HG03521 (cell line): ENCODE measurements around the gene MTARC1.
A peak's percentile ranks its signal among the peaks of the same experiment; 100 is the strongest.

Experiments
- ATAC-seq: cut with Tn5 transposase; IDR thresholded peaks from one replicate; pipeline ENCODE4 v1.9.1; 2021; ENCODE audit warnings: mild to moderate bottlenecking, moderate library complexity; ENCODE audit not compliant: unreplicated experiment

MTARC1 gene

GRCh38 chr1:220803401-220804201, 16.9 kb downstream of the MTARC1 start:
- ATAC-seq: no peak

- no peak for ATAC-seq
Measured at GRCh38 chr1:220804202-220804586, 17.5 kb downstream of the MTARC1 start.

- ATAC-seq: no peak
Measured at GRCh38 chr1:220806408-220806807, 19.7 kb downstream of the MTARC1 start.

GRCh38 chr1:220807726-220808125, 21.0 kb downstream of the MTARC1 start:
- ATAC-seq: no peak

- no peak for ATAC-seq
Measured at GRCh38 chr1:220808345-220809186, 21.9 kb downstream of the MTARC1 start.

- no peak for ATAC-seq
Measured at GRCh38 chr1:220809187-220809550, 22.5 kb downstream of the MTARC1 start.

GRCh38 chr1:220809704-220810103, 23.0 kb downstream of the MTARC1 start:
- ATAC-seq: no peak

GRCh38 chr1:220810179-220810653, 23.5 kb downstream of the MTARC1 start:
- ATAC-seq: peak; percentile 90

GRCh38 chr1:220810963-220811362, 24.2 kb downstream of the MTARC1 start:
- ATAC-seq: no peak

GRCh38 chr1:220811695-220812094, 25.0 kb downstream of the MTARC1 start:
- ATAC-seq: no peak

GRCh38 chr1:220812308-220812707, 25.6 kb downstream of the MTARC1 start:
- no peak for ATAC-seq

- no peak for ATAC-seq
Measured at GRCh38 chr1:220813013-220813412, 26.3 kb downstream of the MTARC1 start.

GRCh38 chr1:220815409-220815808, 28.7 kb downstream of the MTARC1 start:
- ATAC-seq: no peak

GRCh38 chr1:220817907-220818306, 31.2 kb downstream of the MTARC1 start:
- ATAC-seq: no peak

GRCh38 chr1:220818421-220819173, 31.9 kb downstream of the MTARC1 start:
- no peak for ATAC-seq

- ATAC-seq: no peak
Measured at GRCh38 chr1:220819467-220820026, 32.8 kb downstream of the MTARC1 start.

GRCh38 chr1:220824031-220824989, 37.6 kb downstream of the MTARC1 start:
- no peak for ATAC-seq

GRCh38 chr1:220825819-220826551, 39.3 kb downstream of the MTARC1 start:
- ATAC-seq: no peak

GRCh38 chr1:220826729-220827128, 40.0 kb downstream of the MTARC1 start:
- ATAC-seq: no peak
